SK-N-SH (cell line): ENCODE data around the gene TBPL2. TPM values are rescaled to one million over a fixed set of nuclear protein-coding genes. Genes with fewer than 3 reads are reported as not detected.

Experiments used
- CTCF ChIA-PET: fragments of 300-600, 350-600 bp; formaldehyde crosslinking; extraction: SDS; loops from one replicate; lab custom pipeline; 2021; lab: Yijun Ruan, JAX
- POLR2A ChIA-PET: fragments of 350-600 bp; sonication (Branson Sonifier 250); formaldehyde crosslinking; extraction: SDS; loops from one replicate; lab custom pipeline; 2020; ENCODE audit warnings: antibody characterized with exemption, inconsistent platforms; lab: Yijun Ruan, JAX
- DNase-seq: peaks from one replicate; pipeline ENCODE4 v3.0.0; 2012
- H2AFZ ChIP-seq: fragments of 200-600 bp; sonication (generic); 2 replicates; pipeline ENCODE4 v1.8.1; 2016; ENCODE audit warnings: antibody characterized with exemption, mild to moderate bottlenecking, low read depth
- H3F3A ChIP-seq: fragments of 200-600 bp; sonication (generic); replicated peaks from 2 replicates; pipeline ENCODE3; 2016; ENCODE audit warnings: antibody characterized with exemption, mild to moderate bottlenecking; ENCODE audit not compliant: insufficient read depth
- H3K27ac ChIP-seq, 2 experiments: fragments of 200-500 bp in 1 of 2; fragments of 200-600 bp in 1 of 2; sonication (Bioruptor generic) in 1 of 2; sonication (generic), shearing (Covaris generic) in 1 of 2; 2 replicates each; pipeline versions ENCODE4 v1.5.1 to v1.6.1; 2014 to 2016; ENCODE audit warnings: low read depth in 2 of 2, inconsistent platforms in 1 of 2, low read length in 1 of 2, mild to moderate bottlenecking in 1 of 2, mixed read lengths in 1 of 2
- H3K27me3 ChIP-seq: fragments of 200-600 bp; sonication (generic), shearing (Covaris generic); 2 replicates; pipeline ENCODE4 v1.6.1; 2016; ENCODE audit warnings: mixed run types; ENCODE audit not compliant: insufficient read depth
- H3K36me3 ChIP-seq, 2 experiments: fragments of 200-500 bp in 1 of 2; fragments of 200-600 bp in 1 of 2; sonication (Bioruptor generic) in 1 of 2; sonication (generic) in 1 of 2; replicated peaks in 1 of 2; 2 replicates each; pipeline versions ENCODE3 to v1.5.1; 2014 to 2016; ENCODE audit warnings: low read length in 1 of 2, mild to moderate bottlenecking in 1 of 2; ENCODE audit not compliant: insufficient read depth in 2 of 2, control insufficient read depth in 1 of 2
- H3K4me1 ChIP-seq, 2 experiments: fragments of 200-500 bp in 1 of 2; fragments of 200-600 bp in 1 of 2; sonication (Bioruptor generic) in 1 of 2; sonication (generic), shearing (Covaris generic) in 1 of 2; 2 replicates each; pipeline versions ENCODE4 v1.5.1 to v1.6.1; 2014 to 2016; ENCODE audit warnings: low read depth in 1 of 2, low read length in 1 of 2, mixed run types in 1 of 2; ENCODE audit not compliant: insufficient read depth in 2 of 2, control insufficient read depth in 1 of 2
- H3K4me2 ChIP-seq: fragments of 200-600 bp; sonication (generic), shearing (Covaris generic); 2 replicates; pipeline ENCODE4 v1.6.1; 2017; ENCODE audit warnings: mixed run types
- H3K4me3 ChIP-seq, 2 experiments: fragments of 200-500 bp in 1 of 2; fragments of 200-600 bp in 1 of 2; sonication (Bioruptor generic) in 1 of 2; sonication (generic), shearing (Covaris generic) in 1 of 2; 2 replicates each; pipeline versions ENCODE4 v1.5.1 to v1.8.1; 2014 to 2016; ENCODE audit warnings: low read depth in 2 of 2, inconsistent platforms in 1 of 2, low read length in 1 of 2, mild to moderate bottlenecking in 1 of 2, mixed read lengths in 1 of 2, moderate library complexity in 1 of 2
- H3K79me2 ChIP-seq: fragments of 200-600 bp; sonication (generic); 2 replicates; pipeline ENCODE4 v1.8.1; 2017; ENCODE audit warnings: mild to moderate bottlenecking; ENCODE audit not compliant: insufficient read depth
- H3K9ac ChIP-seq: fragments of 200-600 bp; sonication (generic); 2 replicates; pipeline ENCODE4 v1.6.1; 2017; ENCODE audit warnings: mixed run types
- H3K9me2 ChIP-seq: fragments of 200-600 bp; sonication (generic); 2 replicates; pipeline ENCODE4 v1.6.1; 2017; ENCODE audit warnings: mixed run types
- H3K9me3 ChIP-seq: fragments of 200-600 bp; sonication (generic); 2 replicates; pipeline ENCODE4 v1.6.1; 2017; ENCODE audit warnings: mixed run types, mild to moderate bottlenecking, moderate library complexity
- H4K20me1 ChIP-seq: fragments of 200-600 bp; sonication (generic); 2 replicates; pipeline ENCODE4 v1.6.1; 2017; ENCODE audit warnings: mild to moderate bottlenecking, mixed run types; ENCODE audit not compliant: insufficient read depth
- CHD2 ChIP-seq: fragments of 150-350 bp; IDR thresholded peaks from 2 replicates; pipeline ENCODE4 v1.6.1; 2018; ENCODE audit warnings: low read length; ENCODE audit not compliant: partially characterized antibody
- FOSL2 ChIP-seq: IDR thresholded peaks from 2 replicates; pipeline ENCODE4 v1.4.0; 2012; ENCODE audit warnings: low read depth, mild to moderate bottlenecking, moderate library complexity, borderline replicate concordance
- FOXM1 ChIP-seq: IDR thresholded peaks from 2 replicates; pipeline ENCODE4 v1.4.0; 2012; ENCODE audit warnings: low read depth, mild to moderate bottlenecking
- POLR2AphosphoS5 ChIP-seq: IDR thresholded peaks from 2 replicates; pipeline ENCODE4 v1.6.1; 2012; ENCODE audit warnings: low read depth, low read length
- RAD21 ChIP-seq: IDR thresholded peaks from 2 replicates; pipeline ENCODE4 v1.6.1; 2012; ENCODE audit warnings: mild to moderate bottlenecking, low read length
- REST ChIP-seq: IDR thresholded peaks from 2 replicates; pipeline ENCODE4 v1.6.1; 2012; ENCODE audit warnings: mild to moderate bottlenecking, low read depth, low read length, moderate library complexity
- RXRA ChIP-seq: IDR thresholded peaks from 2 replicates; pipeline ENCODE4 v1.4.0; 2012; ENCODE audit warnings: low read depth, mild to moderate bottlenecking, borderline replicate concordance
- SMC3 ChIP-seq: IDR thresholded peaks from 2 replicates; pipeline ENCODE4 v1.6.1; 2012; ENCODE audit warnings: low read depth, low read length, improper control_type of control experiment
- TEAD4 ChIP-seq: IDR thresholded peaks from 2 replicates; pipeline ENCODE4 v1.4.0; 2012; ENCODE audit warnings: mild to moderate bottlenecking, borderline replicate concordance; ENCODE audit not compliant: insufficient read depth
- USF1 ChIP-seq: IDR thresholded peaks from 2 replicates; pipeline ENCODE4 v1.4.0; 2012; ENCODE audit warnings: low read depth, borderline replicate concordance
- YY1 ChIP-seq: IDR thresholded peaks from 2 replicates; pipeline ENCODE4 v1.4.0; 2012; ENCODE audit warnings: low read depth, mild to moderate bottlenecking
- WGBS: methylation state at CpG from one replicate; pipeline ENCODE4 v1.1.6; 2017; ENCODE audit warnings: low lambda C conversion rate; 5-methylcytosine and 5-hydroxymethylcytosine counted together
- polyA plus RNA-seq, 3 experiments: library from polyadenylated mRNA; depleted of rRNA; stranded (reverse); fragments of >200 nt; gene quantifications; 2 replicates each; pipeline ENCODE4 v1.2.3, GENCODE V29; 2012
- TF ChIP-seq, protein P1 (sequence below): fragments of 200-600 bp; sonication (generic); IDR thresholded peaks from 2 replicates; pipeline ENCODE4 v1.6.1; 2017; ENCODE audit warnings: antibody characterized with exemption, mild to moderate bottlenecking, moderate library complexity
- TF ChIP-seq, protein P2 (sequence below): fragments of 150-350 bp; IDR thresholded peaks from 2 replicates; pipeline ENCODE4 v1.6.1; 2017; ENCODE audit warnings: antibody characterized with exemption, low read length, low read depth, borderline replicate concordance

TBPL2 gene
- polyA plus RNA-seq, 1 of the 3 experiments (the other 2 are of a cell fraction) = not detected

GRCh38 chr14:55448141-55448614, 7.8 kb upstream of the TBPL2 start (continued):
- TF ChIP-seq USF1 (no peak), TEAD4 (peak; percentile 69; the same call in 1 of the 2 replicates), POLR2AphosphoS5 (no peak), FOXM1 (no peak), FOSL2 (peak; percentile 75), SMC3 (no peak), YY1 (no peak)
- TF ChIP-seq, protein P1, sequence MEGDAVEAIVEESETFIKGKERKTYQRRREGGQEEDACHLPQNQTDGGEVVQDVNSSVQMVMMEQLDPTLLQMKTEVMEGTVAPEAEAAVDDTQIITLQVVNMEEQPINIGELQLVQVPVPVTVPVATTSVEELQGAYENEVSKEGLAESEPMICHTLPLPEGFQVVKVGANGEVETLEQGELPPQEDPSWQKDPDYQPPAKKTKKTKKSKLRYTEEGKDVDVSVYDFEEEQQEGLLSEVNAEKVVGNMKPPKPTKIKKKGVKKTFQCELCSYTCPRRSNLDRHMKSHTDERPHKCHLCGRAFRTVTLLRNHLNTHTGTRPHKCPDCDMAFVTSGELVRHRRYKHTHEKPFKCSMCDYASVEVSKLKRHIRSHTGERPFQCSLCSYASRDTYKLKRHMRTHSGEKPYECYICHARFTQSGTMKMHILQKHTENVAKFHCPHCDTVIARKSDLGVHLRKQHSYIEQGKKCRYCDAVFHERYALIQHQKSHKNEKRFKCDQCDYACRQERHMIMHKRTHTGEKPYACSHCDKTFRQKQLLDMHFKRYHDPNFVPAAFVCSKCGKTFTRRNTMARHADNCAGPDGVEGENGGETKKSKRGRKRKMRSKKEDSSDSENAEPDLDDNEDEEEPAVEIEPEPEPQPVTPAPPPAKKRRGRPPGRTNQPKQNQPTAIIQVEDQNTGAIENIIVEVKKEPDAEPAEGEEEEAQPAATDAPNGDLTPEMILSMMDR = no peak

GRCh38 chr14:55446833-55447232, 6.4 kb upstream of the TBPL2 start:
- H3K4me2 ChIP-seq = peak overlapping the region; percentile 42
- H3K9me2 ChIP-seq = no peaks in the 10 kb centered on the region
- H3K27me3 ChIP-seq = no peaks in the 10 kb centered on the region
- DNase-seq = no peak
- no peaks in the 10 kb centered on the region for H3K9me3 ChIP-seq
- peaks cover 0 to 26% of the 10 kb centered on the region in 2 experiments; a peak in 2 of 4 replicates for H3K4me1 ChIP-seq
- H3K79me2 ChIP-seq = no peaks in the 10 kb centered on the region
- H3F3A ChIP-seq = peaks cover 27% of the 10 kb centered on the region
- H3K36me3 ChIP-seq = no peaks in the 10 kb centered on the region
- CTCF ChIA-PET = interaction anchor here (0.6 to 2.8 kb wide), 52 partner anchors 8 to 1035 kb away, joined by 3 to 33 read pairs (median 4); partner anchors contain the start of gene KTN1
- peak overlapping the region; percentile 44 to 86; a peak in 3 of 4 replicates for H3K27ac ChIP-seq
- H4K20me1 ChIP-seq = no peaks in the 10 kb centered on the region
- peak overlapping the region; percentile 12; the same call in 1 of the 2 replicates for H3K9ac ChIP-seq
- TF ChIP-seq CHD2 (no peak), REST (no peak), RAD21 (no peak), RXRA (no peak)
- TF ChIP-seq, protein P2, sequence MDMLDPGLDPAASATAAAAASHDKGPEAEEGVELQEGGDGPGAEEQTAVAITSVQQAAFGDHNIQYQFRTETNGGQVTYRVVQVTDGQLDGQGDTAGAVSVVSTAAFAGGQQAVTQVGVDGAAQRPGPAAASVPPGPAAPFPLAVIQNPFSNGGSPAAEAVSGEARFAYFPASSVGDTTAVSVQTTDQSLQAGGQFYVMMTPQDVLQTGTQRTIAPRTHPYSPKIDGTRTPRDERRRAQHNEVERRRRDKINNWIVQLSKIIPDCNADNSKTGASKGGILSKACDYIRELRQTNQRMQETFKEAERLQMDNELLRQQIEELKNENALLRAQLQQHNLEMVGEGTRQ = no peak
- TF ChIP-seq, all 33 proteins: peak for 0
- Histone ChIP-seq H2AFZ (peak overlapping the region; percentile 57; the same call in 1 of the 2 replicates), H3K4me3 (no peak overlapping the region)
- 46% methylated on average over 2 of the region's 2 CpGs for WGBS
- POLR2A ChIA-PET = interaction anchor here (0.6 kb wide), 1 partner anchor 134 kb away, joined by 3 read pairs; no protein-coding TSS in a partner anchor
